HG03354 (cell line): Measurements from ENCODE around the gene ATP2B2.

Source experiments
- ATAC-seq: cut with Tn5 transposase; IDR thresholded peaks from one replicate; pipeline ENCODE4 v1.9.1; 2021; ENCODE audit warnings: mild to moderate bottlenecking; ENCODE audit not compliant: unreplicated experiment, poor library complexity, severe bottlenecking

ATP2B2 gene

DNA sequence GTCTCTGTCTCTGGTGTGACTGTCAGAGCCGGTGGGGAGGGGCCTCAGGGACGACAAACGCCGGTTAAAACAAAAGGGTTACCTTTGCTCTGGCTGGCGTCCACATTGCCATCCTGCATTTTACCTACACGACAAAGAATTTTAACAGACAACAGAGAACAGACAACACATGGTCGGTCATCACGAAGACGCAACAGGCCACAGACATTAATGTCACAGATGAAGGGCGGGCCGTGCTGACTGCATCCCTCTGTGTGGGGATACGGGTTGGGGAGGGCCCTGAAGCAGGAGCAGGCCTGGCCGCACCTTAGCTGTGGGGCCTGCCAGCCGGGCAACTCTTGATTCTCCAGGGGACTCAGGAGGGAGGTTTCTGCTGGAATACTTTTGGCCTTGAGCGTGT, 126.2 kb downstream of the ATP2B2 start:
- ATAC-seq, result no peak

- ATAC-seq, result no peak
Observed at GRCh38 chr3:10378742-10379141, 126.6 kb downstream of the ATP2B2 start.

DNA sequence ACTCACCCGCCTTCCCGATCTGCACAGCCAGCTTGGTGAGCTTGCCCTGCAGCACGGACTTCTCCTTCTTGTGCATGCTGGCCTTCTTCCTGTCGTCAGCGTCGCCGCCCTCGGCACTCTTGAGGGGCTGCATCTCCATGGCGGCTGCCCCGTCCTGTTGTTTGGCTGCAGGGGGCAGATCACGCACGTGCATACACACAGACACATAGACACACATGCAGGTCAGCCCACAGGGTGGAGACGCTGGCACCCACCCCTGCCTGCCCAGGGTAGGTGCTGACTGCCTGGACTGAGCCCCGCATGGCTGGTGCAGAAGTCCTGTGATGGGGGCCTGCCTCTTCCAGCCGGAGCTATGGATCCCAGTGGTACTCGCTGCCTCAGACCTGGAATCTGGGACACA, 127.1 kb downstream of the ATP2B2 start:
- ATAC-seq, result no peak

DNA sequence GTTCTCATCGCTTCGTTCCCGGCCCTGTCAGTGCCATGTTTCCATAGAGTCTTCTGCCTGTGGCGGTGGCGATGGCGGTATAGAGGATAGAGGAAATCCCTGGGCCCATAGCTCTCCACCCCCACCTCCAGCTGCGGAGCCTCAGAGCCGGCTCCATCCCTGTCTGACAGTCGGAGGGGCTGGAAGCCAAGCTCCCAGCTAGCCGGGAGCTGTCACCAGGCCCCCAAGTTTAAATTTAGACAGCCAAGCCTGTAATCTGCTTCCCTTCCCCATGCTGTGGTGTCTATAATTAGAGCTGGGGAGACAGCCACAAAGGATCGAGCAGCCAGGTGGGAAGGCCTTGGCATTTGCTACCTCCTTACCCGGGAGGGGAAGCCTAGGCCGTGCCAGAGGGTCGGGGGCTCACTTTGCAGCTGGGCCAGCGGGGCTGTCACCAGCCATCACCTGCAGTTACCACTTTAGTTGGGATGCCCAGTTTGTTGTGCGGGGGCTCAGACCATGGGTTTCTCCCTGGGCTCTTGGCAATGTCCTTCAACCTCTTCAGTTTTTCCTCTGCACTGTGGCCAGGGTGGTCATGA, 128.1 kb downstream of the ATP2B2 start:
- ATAC-seq, result no peak

DNA sequence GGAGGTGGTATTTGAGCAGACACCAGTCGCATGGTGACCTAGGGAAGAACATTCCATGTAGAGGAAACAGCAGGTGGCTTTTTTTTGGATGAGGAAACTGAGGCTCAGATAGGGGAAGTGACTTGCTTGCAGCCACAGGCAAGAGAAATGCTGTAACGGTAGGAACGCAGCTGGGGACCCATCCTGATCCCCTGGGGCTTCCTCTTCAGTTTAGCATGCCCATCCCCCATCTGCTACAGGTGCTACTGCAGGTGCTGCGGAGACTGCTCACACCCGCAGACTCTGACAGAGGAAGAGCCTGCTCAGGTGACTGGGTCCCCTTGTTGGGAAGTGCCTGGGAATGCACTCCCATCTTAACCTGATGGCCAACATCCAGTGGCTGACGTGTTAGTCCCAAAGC, 129.0 kb downstream of the ATP2B2 start:
- no peak for ATAC-seq

DNA sequence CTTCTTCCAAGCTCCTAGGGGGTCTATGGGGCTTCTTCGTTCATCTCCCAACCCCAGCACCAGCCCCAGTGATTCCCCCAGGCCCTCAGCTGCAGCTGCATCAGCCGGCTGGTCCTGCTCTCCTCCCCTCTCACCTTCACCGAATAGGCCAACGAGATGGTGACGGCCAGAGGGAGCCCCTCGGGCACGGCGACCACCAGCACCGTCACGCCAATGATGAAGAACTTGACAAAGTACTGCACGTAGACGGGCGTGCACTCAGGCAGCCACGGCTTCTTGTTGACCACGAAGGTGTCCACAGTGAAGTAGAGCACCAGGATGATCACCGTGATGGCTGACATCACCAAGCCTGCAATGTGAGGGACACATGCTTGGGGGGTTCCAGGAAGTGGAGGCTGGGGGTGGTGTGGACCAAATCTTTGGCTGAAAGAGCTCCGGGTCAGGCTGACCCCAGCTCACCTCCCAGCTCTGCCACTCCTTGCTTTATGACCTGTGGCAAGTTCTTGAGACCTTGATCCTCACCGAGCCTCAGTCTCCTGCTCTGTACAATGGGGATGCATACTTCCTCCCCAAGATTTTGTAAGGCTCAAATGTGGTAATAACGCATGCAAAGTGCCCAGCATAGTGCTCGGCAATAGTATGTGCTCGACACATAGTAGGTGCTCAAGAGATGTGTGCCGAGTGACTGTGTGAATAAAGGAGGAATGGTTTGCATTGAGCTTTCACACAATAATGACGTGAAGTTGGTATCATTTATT, 129.9 kb downstream of the ATP2B2 start:
- ATAC-seq, result no peak

DNA sequence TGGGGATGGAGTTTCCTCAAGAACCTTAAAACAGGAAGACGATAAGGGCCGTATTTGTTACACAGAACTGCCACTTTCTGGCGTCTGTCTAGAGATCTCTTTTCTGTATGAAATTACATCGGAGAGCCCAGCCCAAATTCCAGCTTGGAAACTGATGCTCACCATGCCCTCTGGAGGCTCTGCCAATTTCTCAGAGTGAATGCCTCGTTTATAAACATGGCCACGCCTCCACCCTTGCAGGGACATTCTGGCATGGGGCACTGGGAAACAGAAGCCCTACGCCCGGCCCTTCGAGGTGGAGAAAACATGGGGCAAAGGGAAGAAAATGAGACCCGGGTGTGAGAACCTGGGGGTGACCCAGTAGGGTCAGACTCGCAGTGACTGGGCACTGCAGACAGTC, 131.1 kb downstream of the ATP2B2 start:
- ATAC-seq, result no peak

- ATAC-seq, result no peak
Observed at GRCh38 chr3:10373686-10374261, 131.6 kb downstream of the ATP2B2 start.

- ATAC-seq, result no peak
Observed at GRCh38 chr3:10371789-10372188, 133.6 kb downstream of the ATP2B2 start.

GRCh38 chr3:10371167-10371566, 134.2 kb downstream of the ATP2B2 start:
- no peak for ATAC-seq

GRCh38 chr3:10370429-10370828, 135.0 kb downstream of the ATP2B2 start:
- ATAC-seq, result no peak

DNA sequence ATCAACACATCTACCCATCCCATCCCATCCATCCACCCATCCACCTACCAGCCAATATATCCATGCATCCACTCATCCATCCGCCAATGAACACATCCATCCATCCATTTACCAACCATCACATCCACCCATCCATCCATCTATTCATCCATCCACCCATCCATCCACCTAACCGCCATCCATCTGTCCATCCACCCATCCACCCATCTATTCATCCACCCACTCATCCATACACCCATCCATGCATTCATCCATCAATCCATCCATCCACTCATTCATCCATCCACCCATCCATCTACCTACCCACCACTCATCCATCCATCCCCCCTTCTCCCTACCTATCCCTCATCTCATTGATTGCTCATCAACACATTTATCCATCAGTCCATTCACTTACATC, 136.9 kb downstream of the ATP2B2 start:
- no peak for ATAC-seq

GRCh38 chr3:10367506-10367905, 137.9 kb downstream of the ATP2B2 start:
- ATAC-seq, result no peak

DNA sequence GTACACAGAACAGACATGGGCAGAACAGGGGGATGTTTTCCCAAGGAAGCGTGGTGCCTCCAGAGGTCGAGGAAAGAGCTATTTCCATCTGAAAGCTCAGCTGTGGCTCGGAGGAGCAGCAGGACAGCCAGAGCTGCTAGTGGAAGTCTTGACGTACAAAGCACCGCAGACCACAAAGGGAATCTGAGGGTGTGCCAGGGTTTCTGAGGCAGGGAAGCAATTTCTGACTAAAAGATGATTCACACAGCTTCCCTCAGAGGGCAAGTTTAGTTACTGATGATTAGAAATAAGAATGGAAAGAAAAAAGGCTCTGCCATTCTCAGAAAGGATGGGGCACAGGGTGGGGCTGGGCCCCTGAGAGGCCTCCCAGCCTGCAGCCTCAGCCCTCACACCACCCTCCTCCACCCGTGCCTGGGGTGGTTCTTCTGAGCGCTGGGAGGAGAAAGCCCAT, 138.7 kb downstream of the ATP2B2 start:
- no peak for ATAC-seq

DNA sequence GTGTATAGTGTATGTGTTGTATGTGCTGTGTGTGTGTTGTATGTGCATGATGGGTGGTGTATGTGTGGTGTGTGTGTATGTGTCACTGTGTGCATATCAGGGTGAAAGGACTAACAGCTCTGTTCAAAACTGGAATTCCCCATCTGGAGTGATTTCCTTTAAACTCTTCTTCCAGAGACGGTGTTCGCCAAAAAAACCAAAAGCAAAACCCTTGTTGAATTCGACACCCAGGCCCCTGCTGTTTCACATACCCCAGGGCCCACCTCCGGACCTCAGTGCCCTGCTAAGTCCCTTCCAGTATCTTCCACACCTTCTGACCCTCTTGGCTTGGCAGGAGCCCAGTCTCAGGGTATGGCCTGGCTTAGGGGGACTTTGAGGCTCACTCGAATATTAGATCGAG, 139.6 kb downstream of the ATP2B2 start:
- no peak for ATAC-seq

- no peak for ATAC-seq
Observed at GRCh38 chr3:10365316-10365715, 140.1 kb downstream of the ATP2B2 start.

- ATAC-seq, result no peak
Observed at GRCh38 chr3:10364806-10365205, 140.6 kb downstream of the ATP2B2 start.

GRCh38 chr3:10363935-10364334, 141.5 kb downstream of the ATP2B2 start:
- no peak for ATAC-seq

GRCh38 chr3:10361375-10361774, 144.0 kb downstream of the ATP2B2 start:
- ATAC-seq, result no peak

DNA sequence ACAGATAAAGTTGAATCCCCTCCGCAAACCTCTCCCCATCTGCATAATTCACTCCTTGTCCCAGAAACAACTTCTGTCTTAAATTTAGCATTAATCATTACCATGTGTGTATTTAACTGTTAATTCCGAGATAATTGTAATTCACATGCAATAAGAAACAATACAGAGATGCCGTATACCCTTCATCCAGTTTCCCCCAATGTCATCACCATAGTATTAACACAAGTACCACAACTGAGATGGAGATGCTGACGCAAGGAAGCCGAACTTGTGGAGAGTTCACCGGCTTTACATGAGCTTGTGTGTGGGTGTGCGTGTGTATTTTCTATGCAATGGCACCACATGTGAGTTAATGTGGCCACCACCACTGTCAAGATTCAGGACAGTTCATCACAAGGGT, 144.9 kb downstream of the ATP2B2 start:
- ATAC-seq, result no peak

GRCh38 chr3:10359761-10360161, 145.6 kb downstream of the ATP2B2 start:
- no peak for ATAC-seq
